Neural cell (in vitro differentiated cells): ENCODE results near the gene SPATA2. TPM values are rescaled to one million over a fixed set of nuclear protein-coding genes. Genes with fewer than 3 reads are reported as not detected.

Experiments
- H2AFZ ChIP-seq: fragments of 200-600, 300-800 bp; sonication (generic), shearing (Covaris generic); 2 replicates; pipeline ENCODE4 v1.6.0; 2014; ENCODE audit warnings: low read depth, mild to moderate bottlenecking, antibody characterized with exemption, low read length, moderate library complexity
- H3F3A ChIP-seq: fragments of 200-600 bp; shearing (Covaris generic); 2 replicates; pipeline ENCODE4 v1.6.1; 2016; ENCODE audit warnings: mild to moderate bottlenecking, moderate library complexity, mixed read lengths, antibody characterized with exemption, low read length; ENCODE audit not compliant: insufficient read depth, poor library complexity, severe bottlenecking
- H3K27ac ChIP-seq: fragments of 200-600, 300-800 bp; sonication (generic), shearing (Covaris generic); 2 replicates; pipeline ENCODE4 v1.5.1; 2014; ENCODE audit warnings: mild to moderate bottlenecking, low read length, moderate library complexity
- H3K27me3 ChIP-seq: fragments of 300-800, 200-600 bp; sonication (generic), shearing (Covaris generic); 2 replicates; pipeline ENCODE4 v1.6.0; 2014; ENCODE audit warnings: mild to moderate bottlenecking, low read depth, low read length, moderate library complexity; ENCODE audit not compliant: insufficient read depth
- H3K36me3 ChIP-seq: fragments of 300-800, 200-600 bp; sonication (generic), shearing (Covaris generic); 2 replicates; pipeline ENCODE4 v1.5.1; 2014; ENCODE audit warnings: mild to moderate bottlenecking, antibody characterized with exemption, low read length, moderate library complexity; ENCODE audit not compliant: insufficient read depth
- H3K4me2 ChIP-seq: fragments of 300-800, 200-600 bp; sonication (generic), shearing (Covaris generic); 2 replicates; pipeline ENCODE4 v1.6.0; 2014; ENCODE audit warnings: mild to moderate bottlenecking, low read length
- H3K4me3 ChIP-seq: fragments of 300-800, 200-600 bp; sonication (generic), shearing (Covaris generic); 2 replicates; pipeline ENCODE4 v1.5.1; 2014; ENCODE audit warnings: mild to moderate bottlenecking, low read length, moderate library complexity
- H3K79me2 ChIP-seq: fragments of 200-600 bp; shearing (Covaris generic); replicated peaks from 2 replicates; pipeline ENCODE4 v1.6.0; 2014; ENCODE audit warnings: mild to moderate bottlenecking, low read length, moderate library complexity; ENCODE audit not compliant: insufficient read depth
- H3K9ac ChIP-seq: fragments of 300-800, 200-600 bp; sonication (generic), shearing (Covaris generic); 2 replicates; pipeline ENCODE4 v1.6.1; 2016; ENCODE audit warnings: mild to moderate bottlenecking, low read length, mixed read lengths
- H3K9me2 ChIP-seq: fragments of 200-600 bp; shearing (Covaris generic); 2 replicates; pipeline ENCODE4 v1.6.1; 2016; ENCODE audit warnings: mild to moderate bottlenecking, low read length, mixed read lengths; ENCODE audit not compliant: insufficient read depth
- H3K9me3 ChIP-seq: fragments of 200-600, 300-800 bp; sonication (generic), shearing (Covaris generic); 2 replicates; pipeline ENCODE4 v1.6.1; 2016; ENCODE audit warnings: mild to moderate bottlenecking, mixed run types, low read length, moderate library complexity, mixed read lengths
- H4K20me1 ChIP-seq: fragments of 200-600 bp; shearing (Covaris generic); 2 replicates; pipeline ENCODE4 v1.6.1; 2016; ENCODE audit warnings: mild to moderate bottlenecking, mixed run types; ENCODE audit not compliant: insufficient read depth
- CTCF ChIP-seq: fragments of 450-650 bp; IDR thresholded peaks from 2 replicates; pipeline ENCODE4 v1.5.1; 2014; ENCODE audit warnings: antibody characterized with exemption, mild to moderate bottlenecking, moderate library complexity; ENCODE audit not compliant: poor library complexity, severe bottlenecking
- EP300 ChIP-seq: fragments of 450-650 bp; conservative IDR thresholded peaks from 2 replicates; pipeline ENCODE4 v1.6.1; 2014; ENCODE audit warnings: antibody characterized with exemption, mild to moderate bottlenecking, moderate library complexity; ENCODE audit not compliant: poor library complexity, severe bottlenecking
- EZH2 ChIP-seq: fragments of 200-600, 300-800 bp; shearing (Covaris generic), sonication (generic); IDR thresholded peaks from 2 replicates; pipeline ENCODE4 v1.6.1; 2014; ENCODE audit warnings: antibody characterized with exemption, low read length, borderline replicate concordance, mild to moderate bottlenecking; ENCODE audit not compliant: insufficient read depth, poor library complexity, severe bottlenecking
- MXI1 ChIP-seq: fragments of 450-650 bp; conservative IDR thresholded peaks from 2 replicates; pipeline ENCODE4 v1.6.1; 2014; ENCODE audit warnings: antibody characterized with exemption, mild to moderate bottlenecking; ENCODE audit not compliant: poor library complexity, severe bottlenecking
- POLR2AphosphoS5 ChIP-seq: IDR thresholded peaks from 2 replicates; pipeline ENCODE4 v1.6.1; 2012
- RAD21 ChIP-seq: fragments of 450-650 bp; conservative IDR thresholded peaks from 2 replicates; pipeline ENCODE4 v1.6.1; 2014; ENCODE audit warnings: antibody characterized with exemption, mild to moderate bottlenecking, moderate library complexity
- REST ChIP-seq: IDR thresholded peaks from 2 replicates; pipeline ENCODE4 v1.6.1; 2012; ENCODE audit warnings: borderline replicate concordance
- SMC3 ChIP-seq: fragments of 450-650 bp; conservative IDR thresholded peaks from 2 replicates; pipeline ENCODE4 v1.6.1; 2014; ENCODE audit warnings: antibody characterized with exemption, mild to moderate bottlenecking, moderate library complexity; ENCODE audit not compliant: poor library complexity
- TAF1 ChIP-seq: IDR thresholded peaks from 2 replicates; pipeline ENCODE4 v1.6.1; 2012; ENCODE audit warnings: low read depth
- polyA plus RNA-seq: library from polyadenylated mRNA; depleted of rRNA; stranded (reverse); fragments of >200 nt; gene quantifications from 2 replicates; pipeline ENCODE4 v1.2.3, GENCODE V29; 2014

SPATA2 gene
- polyA plus RNA-seq, 1 donor from 2014 or later, result 1.7 TPM

GRCh38 chr20:49942303-49942702 is 27.0 kb upstream of the SPATA2 start:
- H3K79me2 ChIP-seq, result peaks cover 41% of the 10 kb centered on the region
- no peak overlapping the region for H3K4me2 ChIP-seq
- H3K27ac ChIP-seq, result no peak overlapping the region
- H3K9me3 ChIP-seq, result no peaks in the 10 kb centered on the region
- H2AFZ ChIP-seq, result no peak overlapping the region
- no peak for TF ChIP-seq POLR2AphosphoS5
- TF ChIP-seq MXI1, result no peak
- no peaks in the 10 kb centered on the region for H3F3A ChIP-seq
- no peaks in the 10 kb centered on the region for H3K9me2 ChIP-seq
- no peak overlapping the region for H3K4me3 ChIP-seq
- H3K27me3 ChIP-seq, result no peaks in the 10 kb centered on the region
- no peaks in the 10 kb centered on the region for H4K20me1 ChIP-seq
- H3K9ac ChIP-seq, result no peak overlapping the region
- peaks cover 8% of the 10 kb centered on the region for H3K36me3 ChIP-seq

- no peaks in the 10 kb centered on the region for H3F3A ChIP-seq
- H3K36me3 ChIP-seq, result peaks cover 7% of the 10 kb centered on the region
- no peak overlapping the region for H2AFZ ChIP-seq
- no peaks in the 10 kb centered on the region for H4K20me1 ChIP-seq
- H3K27ac ChIP-seq, result no peak overlapping the region
- peaks cover 49% of the 10 kb centered on the region for H3K79me2 ChIP-seq
- H3K4me3 ChIP-seq, result no peak overlapping the region
- no peaks in the 10 kb centered on the region for H3K27me3 ChIP-seq
- H3K9ac ChIP-seq, result no peak overlapping the region
- TF ChIP-seq REST (no peak), SMC3 (no peak), EP300 (no peak), EZH2 (no peak), MXI1 (no peak), POLR2AphosphoS5 (no peak), RAD21 (no peak), TAF1 (no peak), CTCF (no peak)
- H3K4me2 ChIP-seq, result no peak overlapping the region
- no peaks in the 10 kb centered on the region for H3K9me3 ChIP-seq
- H3K9me2 ChIP-seq, result no peaks in the 10 kb centered on the region
These were observed 26.1 kb upstream of the SPATA2 start for GRCh38 chr20:49941456-49941855.
